ENCODE results near the gene TBC1D10A. TPM values are rescaled to one million over a fixed set of nuclear protein-coding genes. Genes with fewer than 3 reads are reported as not detected.

TBC1D10A gene
- total RNA-seq, 1 donor from 2014 or later = 7.9 TPM

GRCh38 chr22:30325724-30326254 lies 952 bp downstream of the TBC1D10A start:
- no peaks in the 10 kb centered on the region for H3K9me3 Mint-ChIP-seq (ENCODE audit: unreplicated experiment)
- TF ChIP-seq CTCF (IDR thresholded peaks at IDR 0.05; ENCODE audit: unreplicated experiment) = no peak
- peaks cover 13% of the 10 kb centered on the region for H3K36me3 Mint-ChIP-seq (ENCODE audit: low read depth, unreplicated experiment)
- DNase-seq (ENCODE audit: low spot score) = no peak
- peaks cover 7% of the 10 kb centered on the region for H3K27me3 Mint-ChIP-seq (ENCODE audit: unreplicated experiment)
- H3K4me1 Mint-ChIP-seq (ENCODE audit: unreplicated experiment) = peaks cover 14% of the 10 kb centered on the region
- H3K27ac Mint-ChIP-seq (ENCODE audit: unreplicated experiment) = no peak overlapping the region
- H3K4me3 Mint-ChIP-seq (ENCODE audit: unreplicated experiment) = peak overlapping the region; percentile 84

GRCh38 chr22:30325065-30325720 lies 1.5 kb downstream of the TBC1D10A start:
- Mint-ChIP-seq H3K36me3 (ENCODE audit: low read depth, unreplicated experiment) (peaks cover 8% of the 10 kb centered on the region), H3K27me3 (ENCODE audit: unreplicated experiment) (peaks cover 7% of the 10 kb centered on the region), H3K4me3 (ENCODE audit: unreplicated experiment) (peak overlapping the region; percentile 63), H3K9me3 (ENCODE audit: unreplicated experiment) (no peaks in the 10 kb centered on the region), H3K27ac (ENCODE audit: unreplicated experiment) (no peak overlapping the region), H3K4me1 (ENCODE audit: unreplicated experiment) (peaks cover 14% of the 10 kb centered on the region)
- no peak for DNase-seq (ENCODE audit: low spot score)
- TF ChIP-seq CTCF (IDR thresholded peaks at IDR 0.05; ENCODE audit: unreplicated experiment) = no peak

GRCh38 chr22:30324014-30324730 lies 2.6 kb downstream of the TBC1D10A start:
- no peak for TF ChIP-seq CTCF (IDR thresholded peaks at IDR 0.05; ENCODE audit: unreplicated experiment)
- Mint-ChIP-seq H3K36me3 (ENCODE audit: low read depth, unreplicated experiment) (peaks cover 8% of the 10 kb centered on the region), H3K4me3 (ENCODE audit: unreplicated experiment) (no peak overlapping the region)

GRCh38 chr22:30323246-30323645 lies 3.5 kb downstream of the TBC1D10A start:
- Mint-ChIP-seq H3K4me1 (ENCODE audit: unreplicated experiment) (peaks cover 14% of the 10 kb centered on the region), H3K4me3 (ENCODE audit: unreplicated experiment) (peak overlapping the region; percentile 67), H3K36me3 (ENCODE audit: low read depth, unreplicated experiment) (peaks cover 8% of the 10 kb centered on the region), H3K27ac (ENCODE audit: unreplicated experiment) (no peak overlapping the region), H3K9me3 (ENCODE audit: unreplicated experiment) (no peaks in the 10 kb centered on the region), H3K27me3 (ENCODE audit: unreplicated experiment) (peaks cover 9% of the 10 kb centered on the region)
- no peak for DNase-seq (ENCODE audit: low spot score)
- TF ChIP-seq CTCF (IDR thresholded peaks at IDR 0.05; ENCODE audit: unreplicated experiment) = no peak

More at GRCh38 chr22:30324014-30324730, 2.6 kb downstream of the TBC1D10A start:
- H3K4me1 Mint-ChIP-seq (ENCODE audit: unreplicated experiment) = peaks cover 14% of the 10 kb centered on the region
- no peaks in the 10 kb centered on the region for H3K9me3 Mint-ChIP-seq (ENCODE audit: unreplicated experiment)
- H3K27ac Mint-ChIP-seq (ENCODE audit: unreplicated experiment) = no peak overlapping the region
- H3K27me3 Mint-ChIP-seq (ENCODE audit: unreplicated experiment) = peaks cover 9% of the 10 kb centered on the region
- DNase-seq (ENCODE audit: low spot score) = no peak

- peaks cover 10% of the 10 kb centered on the region for H3K4me1 Mint-ChIP-seq (ENCODE audit: unreplicated experiment)
- TF ChIP-seq CTCF (IDR thresholded peaks at IDR 0.05; ENCODE audit: unreplicated experiment) = no peak
Observed at GRCh38 chr22:30321461-30321860, 5.3 kb downstream of the TBC1D10A start.

More at GRCh38 chr22:30321461-30321860, 5.3 kb downstream of the TBC1D10A start:
- DNase-seq (ENCODE audit: low spot score) = no peak
- Mint-ChIP-seq H3K4me3 (ENCODE audit: unreplicated experiment) (no peak overlapping the region), H3K27ac (ENCODE audit: unreplicated experiment) (no peak overlapping the region), H3K9me3 (ENCODE audit: unreplicated experiment) (no peaks in the 10 kb centered on the region), H3K27me3 (ENCODE audit: unreplicated experiment) (peaks cover 6% of the 10 kb centered on the region), H3K36me3 (ENCODE audit: low read depth, unreplicated experiment) (peaks cover 8% of the 10 kb centered on the region)

Measured in endothelial cell (in vitro differentiated cells).